KOPT-K1 (cell line): ENCODE results near the gene NAGS.
"Not testable (repeated sequence)": the region's sequence is repeated elsewhere in the genome, so short reads cannot be mapped to it uniquely, and the experiment has no call there.

Experiments
- H3K27ac ChIP-seq: fragments of 200-600 bp; sonication (generic); 2 replicates; pipeline ENCODE4 v1.5.1; 2016; ENCODE audit warnings: antibody characterized with exemption, mild to moderate bottlenecking, low read depth, low read length; ENCODE audit not compliant: poor library complexity, severe bottlenecking
- H3K36me3 ChIP-seq: fragments of 200-600 bp; sonication (generic); 2 replicates; pipeline ENCODE4 v1.5.1; 2017; ENCODE audit warnings: antibody characterized with exemption, mild to moderate bottlenecking, low read length, moderate library complexity; ENCODE audit not compliant: insufficient read depth
- H3K9me3 ChIP-seq: fragments of 200-600 bp; sonication (generic); 2 replicates; pipeline ENCODE4 v1.5.1; 2017; ENCODE audit warnings: antibody characterized with exemption, low read length, mild to moderate bottlenecking; ENCODE audit not compliant: insufficient read depth, poor library complexity, severe bottlenecking

The NAGS gene

GRCh38 chr17:44037471-44037870, 33.0 kb downstream of the NAGS start:
- Histone ChIP-seq H3K27ac (no peak overlapping the region), H3K36me3 (peaks cover 70% of the 10 kb centered on the region), H3K9me3 (no peaks in the 10 kb centered on the region)

- Histone ChIP-seq H3K9me3 (no peaks in the 10 kb centered on the region), H3K36me3 (peaks cover 68% of the 10 kb centered on the region), H3K27ac (no peak overlapping the region)
Observed at GRCh38 chr17:44038604-44039011, 34.2 kb downstream of the NAGS start.

GRCh38 chr17:44039829-44040635, 35.6 kb downstream of the NAGS start:
- peaks cover 71% of the 10 kb centered on the region for H3K36me3 ChIP-seq
- no peaks in the 10 kb centered on the region for H3K9me3 ChIP-seq
- no peak overlapping the region for H3K27ac ChIP-seq

- peaks cover 67% of the 10 kb centered on the region for H3K36me3 ChIP-seq
- no peaks in the 10 kb centered on the region for H3K9me3 ChIP-seq
- no peak overlapping the region for H3K27ac ChIP-seq
Observed at GRCh38 chr17:44043272-44043696, 38.9 kb downstream of the NAGS start.

- Histone ChIP-seq H3K36me3 (peaks cover 67% of the 10 kb centered on the region), H3K9me3 (no peaks in the 10 kb centered on the region), H3K27ac (no peak overlapping the region)
Observed at GRCh38 chr17:44044071-44044470, 39.6 kb downstream of the NAGS start.

GRCh38 chr17:44045486-44045885, 41.1 kb downstream of the NAGS start:
- Histone ChIP-seq H3K27ac (no peak overlapping the region), H3K9me3 (no peaks in the 10 kb centered on the region), H3K36me3 (peaks cover 68% of the 10 kb centered on the region)

GRCh38 chr17:44046893-44047292, 42.5 kb downstream of the NAGS start:
- H3K9me3 ChIP-seq, H3K27ac ChIP-seq: not testable (repeated sequence)
- peaks cover 76% of the 10 kb centered on the region for H3K36me3 ChIP-seq

GRCh38 chr17:44049294-44050060, 45.1 kb downstream of the NAGS start:
- no peaks in the 10 kb centered on the region for H3K9me3 ChIP-seq
- H3K36me3 ChIP-seq, result peaks cover 83% of the 10 kb centered on the region
- H3K27ac ChIP-seq, result no peak overlapping the region

GRCh38 chr17:44053125-44053872, 48.9 kb downstream of the NAGS start:
- Histone ChIP-seq H3K36me3 (peaks cover 93% of the 10 kb centered on the region), H3K27ac (no peak overlapping the region), H3K9me3 (no peaks in the 10 kb centered on the region)
